Skeletal muscle tissue (tissue), 4 donors: ENCODE measurements around the gene GLB1L3. TPM values are rescaled to one million over a fixed set of nuclear protein-coding genes. Genes with fewer than 3 reads are reported as not detected.
"Not testable (repeated sequence)": the region's sequence is repeated elsewhere in the genome, so short reads cannot be mapped to it uniquely, and the experiment has no call there.

Experiments
- H3K27ac ChIP-seq: one replicate; pipeline ENCODE4 v1.7.0; 2013; ENCODE audit warnings: mild to moderate bottlenecking, low read depth, low read length, inconsistent platforms
- H3K27me3 ChIP-seq, 3 donors: one replicate each; pipeline ENCODE4 v1.7.0; 2013; ENCODE audit warnings: low read length in 3 of 3; ENCODE audit not compliant: control insufficient read depth in 3 of 3, insufficient read depth in 3 of 3
- H3K36me3 ChIP-seq, 3 donors: one replicate each; pipeline ENCODE4 v1.7.0; 2013; ENCODE audit warnings: low read length in 3 of 3; ENCODE audit not compliant: control insufficient read depth in 3 of 3, insufficient read depth in 3 of 3
- H3K4me1 ChIP-seq, 3 donors: one replicate each; pipeline ENCODE4 v1.7.0; 2013; ENCODE audit warnings: low read length in 3 of 3, mild to moderate bottlenecking in 3 of 3; ENCODE audit not compliant: control insufficient read depth in 3 of 3, insufficient read depth in 3 of 3
- H3K4me3 ChIP-seq, 3 donors: one replicate each; pipeline ENCODE4 v1.7.0; 2013; ENCODE audit warnings: low read length in 3 of 3
- H3K9ac ChIP-seq, 3 donors: one replicate each; pipeline ENCODE4 v1.7.0; 2013; ENCODE audit warnings: low read length in 3 of 3, mild to moderate bottlenecking in 3 of 3, moderate library complexity in 2 of 3, low read depth in 1 of 3
- H3K9me3 ChIP-seq, 3 donors: one replicate each; pipeline ENCODE4 v1.7.0; 2013; ENCODE audit warnings: low read length in 3 of 3; ENCODE audit not compliant: control insufficient read depth in 3 of 3
- total RNA-seq: library from RNA; depleted of rRNA; stranded (reverse); fragments of >200 nt; gene quantifications from one replicate; pipeline ENCODE4 v1.2.3, GENCODE V29; 2014
- donor health status: Osteomylitis.

Gene GLB1L3
- total RNA-seq, 1 donor from 2014 or later: not detected

GRCh38 chr11:134250246-134250645, 25.9 kb upstream of the GLB1L3 start:
- H3K4me3 ChIP-seq: no peak overlapping the region
- H3K9ac ChIP-seq: no peak overlapping the region
- peaks cover 37 to 57% (median 55%) of the 10 kb centered on the region in 3 donors for H3K36me3 ChIP-seq
- H3K9me3 ChIP-seq: no peaks in the 10 kb centered on the region
- peaks cover 14 to 20% (median 18%) of the 10 kb centered on the region in 3 donors for H3K4me1 ChIP-seq
- no peaks in the 10 kb centered on the region for H3K27me3 ChIP-seq
- H3K27ac ChIP-seq: no peak overlapping the region

GRCh38 chr11:134250675-134251074, 25.5 kb upstream of the GLB1L3 start:
- Histone ChIP-seq H3K9ac (no peak overlapping the region), H3K4me3 (no peak overlapping the region), H3K9me3 (no peaks in the 10 kb centered on the region), H3K27ac (no peak overlapping the region), H3K4me1 (peaks cover 14 to 20% (median 18%) of the 10 kb centered on the region in 3 donors), H3K27me3 (no peaks in the 10 kb centered on the region), H3K36me3 (peaks cover 36 to 54% (median 51%) of the 10 kb centered on the region in 3 donors)

- Histone ChIP-seq H3K27me3 (no peaks in the 10 kb centered on the region), H3K9ac (peak overlapping the region; percentile 67 to 87 (median 78)), H3K4me1 (peaks cover 14 to 20% (median 18%) of the 10 kb centered on the region in 3 donors), H3K4me3 (peak overlapping the region; percentile 79 to 96 (median 85)), H3K27ac (peak overlapping the region; percentile 10), H3K36me3 (peaks cover 18 to 42% (median 39%) of the 10 kb centered on the region in 3 donors), H3K9me3 (no peaks in the 10 kb centered on the region)
Observed at GRCh38 chr11:134252346-134253187, 23.6 kb upstream of the GLB1L3 start.

- H3K27me3 ChIP-seq: no peaks in the 10 kb centered on the region
- no peaks in the 10 kb centered on the region for H3K9me3 ChIP-seq
- peak within 1 kb of the TSS; percentile 78 to 87 (median 81) for H3K9ac ChIP-seq
- peak within 1 kb of the TSS; percentile 79 to 96 (median 85) for H3K4me3 ChIP-seq
- peaks cover 15 to 38% (median 31%) of the 10 kb centered on the region in 3 donors for H3K36me3 ChIP-seq
- H3K4me1 ChIP-seq: peaks cover 14 to 20% (median 18%) of the 10 kb centered on the region in 3 donors
- H3K27ac ChIP-seq: peak within 1 kb of the TSS; percentile 36
Observed at GRCh38 chr11:134253188-134253993, 22.8 kb upstream of the GLB1L3 start, which contains the start of the genes ACAD8 and THYN1. ACAD8 (plus strand) TSS chr11:134253568; CDS start chr11:134253601, 33 bp downstream. THYN1 (minus strand) TSS chr11:134253352; CDS start chr11:134252882, 470 bp downstream.

GRCh38 chr11:134254433-134255183, 21.6 kb upstream of the GLB1L3 start:
- Histone ChIP-seq H3K4me1 (peaks cover 14 to 20% (median 18%) of the 10 kb centered on the region in 3 donors), H3K4me3 (peak overlapping the region; percentile 55 to 79 (median 72)), H3K9me3 (no peaks in the 10 kb centered on the region), H3K27me3 (no peaks in the 10 kb centered on the region), H3K27ac (no peak overlapping the region), H3K9ac (peak overlapping the region; percentile 47 to 66 (median 58)), H3K36me3 (peaks cover 23 to 37% (median 35%) of the 10 kb centered on the region in 3 donors)

GRCh38 chr11:134255184-134255561, 21.0 kb upstream of the GLB1L3 start:
- not testable (repeated sequence) for H3K4me3 ChIP-seq, H3K9ac ChIP-seq, H3K9me3 ChIP-seq, H3K27me3 ChIP-seq, H3K27ac ChIP-seq
- H3K36me3 ChIP-seq: peaks cover 22 to 37% (median 35%) of the 10 kb centered on the region in 3 donors
- peaks cover 14 to 20% (median 18%) of the 10 kb centered on the region in 3 donors for H3K4me1 ChIP-seq

GRCh38 chr11:134257101-134257500, 19.1 kb upstream of the GLB1L3 start:
- H3K27me3 ChIP-seq: no peaks in the 10 kb centered on the region

GRCh38 chr11:134258577-134258976, 17.6 kb upstream of the GLB1L3 start:
- Histone ChIP-seq H3K4me3 (no peak overlapping the region), H3K4me1 (peaks cover 5 to 12% (median 7%) of the 10 kb centered on the region in 3 donors), H3K27me3 (no peaks in the 10 kb centered on the region), H3K9ac (no peak overlapping the region), H3K36me3 (peaks cover 46 to 60% (median 59%) of the 10 kb centered on the region in 3 donors), H3K9me3 (no peaks in the 10 kb centered on the region), H3K27ac (no peak overlapping the region)

More at GRCh38 chr11:134257101-134257500, 19.1 kb upstream of the GLB1L3 start:
- no peak overlapping the region for H3K4me3 ChIP-seq
- peaks cover 34 to 45% (median 44%) of the 10 kb centered on the region in 3 donors for H3K36me3 ChIP-seq
- H3K9me3 ChIP-seq: no peaks in the 10 kb centered on the region
- no peak overlapping the region for H3K9ac ChIP-seq
- H3K27ac ChIP-seq: no peak overlapping the region
- peaks cover 12 to 16% (median 13%) of the 10 kb centered on the region in 3 donors for H3K4me1 ChIP-seq

GRCh38 chr11:134260503-134260902, 15.7 kb upstream of the GLB1L3 start:
- no peaks in the 10 kb centered on the region for H3K9me3 ChIP-seq
- peaks cover 0 to 2% (median 0%) of the 10 kb centered on the region in 3 donors for H3K4me1 ChIP-seq
- no peak overlapping the region for H3K9ac ChIP-seq
- peaks cover 53 to 68% (median 65%) of the 10 kb centered on the region in 3 donors for H3K36me3 ChIP-seq
- no peaks in the 10 kb centered on the region for H3K27me3 ChIP-seq
- H3K4me3 ChIP-seq: no peak overlapping the region
- no peak overlapping the region for H3K27ac ChIP-seq
